ENCODE results near the gene MITF. TPM values are rescaled to one million over a fixed set of nuclear protein-coding genes. Genes with fewer than 3 reads are reported as not detected.

Gene MITF
- total and polyA plus RNA-seq, 2 of the 4 experiments (the other 2 are of a cell fraction), result 6.5 to 16.7 TPM

GRCh38 chr3:69719587-69720122, 19.6 kb upstream of the MITF start:
- WGBS, 2 experiments (ENCODE audit: extremely low coverage in 2 of 2, insufficient read length in 1 of 2), result 29% methylated on average over 1 of the region's 3 CpGs; no CpG with 5 or more reads in 1 of the 2 experiments
- no peak overlapping the region for H3K4me3 ChIP-seq (ENCODE audit: insufficient read depth, low read depth, low read length)
- H3K23ac ChIP-seq (ENCODE audit: low read depth, low read length), result no peak overlapping the region
- no peak overlapping the region for H2AK9ac ChIP-seq (replicated peaks; ENCODE audit: low read depth, low read length, poor library complexity)
- no peak overlapping the region for H4K91ac ChIP-seq (ENCODE audit: insufficient read depth, low read depth, low read length)
- H3K27ac ChIP-seq (ENCODE audit: insufficient read depth, low read length), result no peak overlapping the region
- H2AFZ ChIP-seq (replicated peaks; ENCODE audit: low read length, poor library complexity), result no peak overlapping the region
- H3K9me3 ChIP-seq (ENCODE audit: control insufficient read depth, insufficient read depth, low read length), result no peaks in the 10 kb centered on the region
- no peak overlapping the region for H3K18ac ChIP-seq (ENCODE audit: low read depth, low read length)
- H2BK120ac ChIP-seq (ENCODE audit: low read depth, low read length), result no peak overlapping the region
- in situ Hi-C loops (cut with MboI; ENCODE audit: low sequenced_read_pairs) (no loop called here), intact Hi-C loops (cut with micrococcal nuclease) (no loop called here), dilution Hi-C loops (cut with HindIII; ENCODE audit: low sequenced_read_pairs, unreplicated experiment) (no loop called here)
- no peak overlapping the region for H2BK15ac ChIP-seq (ENCODE audit: low read depth, low read length)
- ATAC-seq (ENCODE audit: low read depth) (no peak), DNase-seq (no peak)
- no peak overlapping the region for H2BK20ac ChIP-seq (ENCODE audit: low read depth, low read length)
- no peak overlapping the region for H2AK5ac ChIP-seq (ENCODE audit: low read depth, low read length)
- H3K79me1 ChIP-seq (ENCODE audit: low read depth in 1 of 2, low read length in 2 of 2), result no peaks in the 10 kb centered on the region
- TF ChIP-seq POLR2A (IDR thresholded peaks at IDR 0.05; ENCODE audit: low read depth, low read length) (no peak), RCOR1 (IDR thresholded peaks at IDR 0.05; ENCODE audit: insufficient replicate concordance, low read length) (no peak), SMC3 (IDR thresholded peaks at IDR 0.05; ENCODE audit: low read depth, low read length) (no peak), FOS (IDR thresholded peaks at IDR 0.05; ENCODE audit: low read depth, low read length) (no peak), ELK1 (IDR thresholded peaks at IDR 0.05; ENCODE audit: borderline replicate concordance, low read depth, low read length) (no peak), RAD21 (IDR thresholded peaks at IDR 0.05; ENCODE audit: low read length) (no peak), CHD1 (IDR thresholded peaks at IDR 0.05; ENCODE audit: low read depth, low read length) (no peak), MAZ (IDR thresholded peaks at IDR 0.05; ENCODE audit: borderline replicate concordance, low read depth, low read length) (no peak), MXI1 (IDR thresholded peaks at IDR 0.05; ENCODE audit: borderline replicate concordance, low read depth, low read length) (no peak), USF2 (IDR thresholded peaks at IDR 0.05; ENCODE audit: low read depth, low read length) (no peak), RFX5 (IDR thresholded peaks at IDR 0.05; ENCODE audit: low read depth, low read length) (no peak), CTCF (conservative IDR thresholded peaks at IDR 0.05; ENCODE audit: low read depth, low read length) (no peak), CEBPB (IDR thresholded peaks at IDR 0.05; ENCODE audit: low read depth, low read length) (no peak), MAFK (IDR thresholded peaks at IDR 0.05; ENCODE audit: low read depth, low read length) (no peak), BHLHE40 (IDR thresholded peaks at IDR 0.05; ENCODE audit: low read depth, low read length) (no peak), NFE2L2 (IDR thresholded peaks at IDR 0.05; ENCODE audit: low read depth, low read length) (no peak)
- H3K4me2 ChIP-seq (ENCODE audit: low read depth, low read length), result no peak overlapping the region
- no peak overlapping the region for H2BK5ac ChIP-seq (ENCODE audit: low read depth, low read length, poor library complexity, severe bottlenecking)
- H3K4ac ChIP-seq (ENCODE audit: low read depth, low read length), result no peak overlapping the region
- no peak overlapping the region for H3K14ac ChIP-seq (replicated peaks; ENCODE audit: low read depth, low read length)
- CTCF ChIA-PET, result interaction anchor here (1.1 to 1.7 kb wide), 3 partner anchors 8 to 13 kb away, joined by 3 to 4 read pairs (median 4); no protein-coding TSS in a partner anchor
- no peaks in the 10 kb centered on the region for H4K20me1 ChIP-seq (ENCODE audit: insufficient read depth, low read length)
- POLR2A ChIA-PET (ENCODE audit: unreplicated experiment), result no interaction called here
- no peaks in the 10 kb centered on the region for H3K36me3 ChIP-seq (ENCODE audit: control insufficient read depth, insufficient read depth, low read length)
- H4K8ac ChIP-seq (ENCODE audit: low read depth in 2 of 2, low read length in 2 of 2), result no peak overlapping the region
- no peak overlapping the region for H4K5ac ChIP-seq (ENCODE audit: low read depth, low read length)
- no TSS peak for BruUV-seq (replicated peaks)
- no peak overlapping the region for H3K9ac ChIP-seq (ENCODE audit: low read depth, low read length)
- no peak overlapping the region for H3K56ac ChIP-seq (ENCODE audit: extremely low read depth, insufficient read depth, low read length)
- H3K27me3 ChIP-seq (ENCODE audit: control insufficient read depth, insufficient read depth, low read length), result peaks cover 8% of the 10 kb centered on the region; the same call in 1 of the 2 replicates
- H3K9me1 ChIP-seq (ENCODE audit: insufficient read depth, low read length), result no peaks in the 10 kb centered on the region
- no peaks in the 10 kb centered on the region for H3K4me1 ChIP-seq (ENCODE audit: control insufficient read depth, insufficient read depth, low read length)

All from IMR-90 (cell line).